GM10266 (cell line): ENCODE results near the gene PEX11G.
A peak's percentile ranks its signal among the peaks of the same experiment; 100 is the strongest.

Experiments used
- DNase-seq: peaks from one replicate; pipeline ENCODE4 v3.0.0; 2012; ENCODE audit errors: extremely low spot score
- CTCF ChIP-seq: IDR thresholded peaks from 2 replicates; pipeline ENCODE4 v1.5.1; 2012; ENCODE audit warnings: mild to moderate bottlenecking, low read depth; ENCODE audit not compliant: control insufficient read depth, insufficient read depth; ENCODE audit errors: missing control alignments

PEX11G gene

GRCh38 chr19:7512400-7512851 is 23.6 kb upstream of the PEX11G start:
- TF ChIP-seq CTCF, result no peak
- no peak for DNase-seq

- TF ChIP-seq CTCF, result no peak
- no peak for DNase-seq
Measured at GRCh38 chr19:7509625-7510024, 20.8 kb upstream of the PEX11G start.

- DNase-seq, result no peak
- no peak for TF ChIP-seq CTCF
Measured at GRCh38 chr19:7507884-7508283, 19.0 kb upstream of the PEX11G start.

GRCh38 chr19:7506385-7507328 is 17.8 kb upstream of the PEX11G start:
- no peak for TF ChIP-seq CTCF
- peak; percentile 74 for DNase-seq

- TF ChIP-seq CTCF, result no peak
- peak; percentile 73 for DNase-seq
Measured at GRCh38 chr19:7505682-7506384, 17.0 kb upstream of the PEX11G start.

- no peak for DNase-seq
- no peak for TF ChIP-seq CTCF
Measured at GRCh38 chr19:7505288-7505681, 16.4 kb upstream of the PEX11G start.

GRCh38 chr19:7504684-7505083 is 15.8 kb upstream of the PEX11G start:
- DNase-seq, result no peak

More at GRCh38 chr19:7504684-7505083, 15.8 kb upstream of the PEX11G start:
- no peak for TF ChIP-seq CTCF
